ENCODE data around the gene FTSJ1. TPM values are rescaled to one million over a fixed set of nuclear protein-coding genes. Genes with fewer than 3 reads are reported as not detected.

The FTSJ1 gene
- total RNA-seq, 4 donors from 2014 or later, result 45.7 to 74.7 (median 56.1) TPM

GRCh38 chrX:48472225-48472624, 3.8 kb upstream of the FTSJ1 start:
- no peak for TF ChIP-seq CTCF (IDR thresholded peaks at IDR 0.05)
- no peak for ATAC-seq (ENCODE audit: low FRiP score)
- no peak for DNase-seq (ENCODE audit: low spot score)

GRCh38 chrX:48472851-48473703, 2.9 kb upstream of the FTSJ1 start:
- no peak for TF ChIP-seq CTCF (IDR thresholded peaks at IDR 0.05)
- no peak for DNase-seq (ENCODE audit: low spot score)
- no peak for ATAC-seq (ENCODE audit: low FRiP score)

- TF ChIP-seq CTCF (IDR thresholded peaks at IDR 0.05), result no peak
- no peak for ATAC-seq (ENCODE audit: low FRiP score)
- DNase-seq (ENCODE audit: low spot score), result no peak
These were observed 2.4 kb upstream of the FTSJ1 start for GRCh38 chrX:48473704-48473990.

GRCh38 chrX:48474127-48474526, 1.9 kb upstream of the FTSJ1 start:
- no peak for ATAC-seq (ENCODE audit: low FRiP score)
- TF ChIP-seq CTCF (IDR thresholded peaks at IDR 0.05), result no peak
- no peak for DNase-seq (ENCODE audit: low spot score)

GRCh38 chrX:48474581-48474980, 1.4 kb upstream of the FTSJ1 start:
- TF ChIP-seq CTCF (IDR thresholded peaks at IDR 0.05), result no peak
- ATAC-seq (ENCODE audit: low FRiP score), result no peak
- DNase-seq (ENCODE audit: low spot score), result no peak

- ATAC-seq (ENCODE audit: low FRiP score), result no peak
- TF ChIP-seq CTCF (IDR thresholded peaks at IDR 0.05), result no peak
- DNase-seq (ENCODE audit: low spot score), result no peak
These were observed 703 bp upstream of the FTSJ1 start for GRCh38 chrX:48475296-48475695.

- DNase-seq (ENCODE audit: low spot score) (no peak), ATAC-seq (ENCODE audit: low FRiP score) (no peak)
- no peak for TF ChIP-seq CTCF (IDR thresholded peaks at IDR 0.05)
These were observed 920 bp downstream of the FTSJ1 start for GRCh38 chrX:48476919-48477318.
